Body of pancreas (tissue), 4 donors: ENCODE results near the gene HYAL2.

ENCODE experiments used
- CTCF ChIP-seq, 7 experiments: fragments of 450-650 bp in 4 of 7; fragments of 200-600 bp in 3 of 7; sonication (generic) in 3 of 7; IDR thresholded peaks; one replicate each; pipeline ENCODE4 v1.5.1; 2016 to 2019; ENCODE audit warnings: antibody characterized with exemption in 7 of 7
- POLR2A ChIP-seq, 3 donors: fragments of 450-650 bp; IDR thresholded peaks; one replicate each; pipeline ENCODE4 v1.6.1; 2016; ENCODE audit warnings: antibody characterized with exemption in 3 of 3, mild to moderate bottlenecking in 2 of 3

GRCh38 chr3:50326182-50326541 is 3.6 kb upstream of the HYAL2 start:
- TF ChIP-seq CTCF (IDR thresholded peaks at IDR 0.05) (no peak), POLR2A (IDR thresholded peaks at IDR 0.05) (no peak)
